H1 (cell line): ENCODE measurements around the gene NPTX1. TPM values are rescaled to one million over a fixed set of nuclear protein-coding genes. Genes with fewer than 3 reads are reported as not detected.

Source experiments
- CTCF ChIA-PET: fragments of 300-600 bp; sonication (Branson Sonifier 250); formaldehyde crosslinking; loops from one replicate; lab custom pipeline; 2021; ENCODE audit not compliant: partially characterized antibody; lab: Charles Lee
- POLR2A ChIA-PET: fragments of 300-600 bp; sonication (Branson Sonifier 250); formaldehyde crosslinking; loops from one replicate; lab custom pipeline; 2021; ENCODE audit warnings: inconsistent platforms; ENCODE audit not compliant: partially characterized antibody; lab: Charles Lee
- DNase-seq, 2 experiments: peaks; one replicate each; pipeline versions ENCODE4 v3.0.0 to v3.0.0-alpha.2; 2010 to 2022; ENCODE audit warnings: low spot score in 2 of 2, low read depth in 1 of 2, mixed read lengths in 1 of 2
- FAIRE-seq: peaks from 2 replicates; lab custom pipeline; 2011; peaks lifted over from hg19 to GRCh38; lab: Jason Lieb, UNC
- H2AFZ ChIP-seq: 2 replicates; pipeline ENCODE4 v1.8.1; 2012; ENCODE audit warnings: low read length, inconsistent platforms
- H2AK5ac ChIP-seq: 2 replicates; pipeline ENCODE4 v1.6.1; 2013; ENCODE audit warnings: low read depth, low read length
- H2BK120ac ChIP-seq: replicated peaks from 2 replicates; pipeline ENCODE3; 2013; ENCODE audit warnings: low read depth, low read length, inconsistent platforms
- H2BK12ac ChIP-seq: 2 replicates; pipeline ENCODE4 v1.6.1; 2013; ENCODE audit warnings: low read depth, low read length
- H2BK15ac ChIP-seq: 2 replicates; pipeline ENCODE4 v1.6.1; 2013; ENCODE audit warnings: low read length
- H2BK20ac ChIP-seq: 2 replicates; pipeline ENCODE4 v1.6.1; 2013; ENCODE audit warnings: low read length
- H2BK5ac ChIP-seq: 2 replicates; pipeline ENCODE4 v1.6.1; 2013; ENCODE audit warnings: low read depth, low read length
- H3K14ac ChIP-seq: 2 replicates; pipeline ENCODE4 v1.6.1; 2013; ENCODE audit warnings: inconsistent platforms; ENCODE audit not compliant: insufficient read length
- H3K18ac ChIP-seq: 2 replicates; pipeline ENCODE4 v1.6.1; 2013; ENCODE audit warnings: low read length; ENCODE audit errors: extremely low read depth
- H3K23ac ChIP-seq: 2 replicates; pipeline ENCODE4 v1.6.1; 2013; ENCODE audit warnings: inconsistent platforms; ENCODE audit not compliant: insufficient read length
- H3K23me2 ChIP-seq: 2 replicates; pipeline ENCODE4 v1.6.1; 2013; ENCODE audit warnings: low read depth, low read length
- H3K27ac ChIP-seq: 2 replicates; pipeline ENCODE4 v1.6.1; 2011; ENCODE audit warnings: low read depth, low read length, inconsistent platforms
- H3K27me3 ChIP-seq, 4 experiments: replicated peaks in 1 of 4; 1 replicate in 1 of 4; 2 replicates in 3 of 4; pipeline versions ENCODE4 v1.6.1 to v1.8.1; 2011 to 2013; ENCODE audit warnings: low read length in 3 of 4, mild to moderate bottlenecking in 3 of 4, inconsistent platforms in 2 of 4, mixed read lengths in 2 of 4, moderate library complexity in 1 of 4; ENCODE audit not compliant: control insufficient read depth in 3 of 4, insufficient read depth in 3 of 4; ENCODE audit errors: extremely low read depth in 1 of 4
- H3K36me3 ChIP-seq, 4 experiments: 2 replicates each; pipeline versions ENCODE4 v1.6.1 to v1.8.1; 2011 to 2013; ENCODE audit warnings: mild to moderate bottlenecking in 4 of 4, low read length in 3 of 4, moderate library complexity in 2 of 4, control low read depth in 1 of 4, inconsistent platforms in 1 of 4; ENCODE audit not compliant: insufficient read depth in 4 of 4, control insufficient read depth in 2 of 4
- H3K4ac ChIP-seq: replicated peaks from 2 replicates; pipeline ENCODE3; 2013; ENCODE audit warnings: low read length, low read depth, mixed read lengths, inconsistent platforms; ENCODE audit not compliant: insufficient read length
- H3K4me1 ChIP-seq, 4 experiments: replicated peaks in 1 of 4; 1 replicate in 1 of 4; 2 replicates in 3 of 4; pipeline versions ENCODE4 v1.6.1 to v1.8.1; 2011 to 2013; ENCODE audit warnings: low read length in 3 of 4, inconsistent platforms in 2 of 4, mixed read lengths in 1 of 4; ENCODE audit not compliant: insufficient read depth in 4 of 4, control insufficient read depth in 3 of 4
- H3K4me2 ChIP-seq, 2 experiments: 2 replicates each; pipeline versions ENCODE4 v1.6.1 to v1.8.1; 2011 to 2013; ENCODE audit warnings: low read depth in 2 of 2, low read length in 2 of 2, control low read depth in 1 of 2, inconsistent platforms in 1 of 2, mild to moderate bottlenecking in 1 of 2; ENCODE audit not compliant: insufficient read depth in 1 of 2
- H3K4me3 ChIP-seq, 4 experiments: fragments of 200-600, 300-600 bp in 1 of 4; sonication (generic), shearing (Covaris generic), sonication (Bioruptor Twin) in 1 of 4; 2 replicates each; pipeline versions ENCODE4 v1.5.1 to v1.8.1; 2011 to 2016; ENCODE audit warnings: low read length in 4 of 4, low read depth in 3 of 4, control low read depth in 2 of 4, inconsistent platforms in 2 of 4, mild to moderate bottlenecking in 2 of 4, mixed read lengths in 1 of 4, moderate library complexity in 1 of 4; ENCODE audit not compliant: insufficient read depth in 2 of 4; ENCODE audit errors: extremely low read depth in 1 of 4
- H3K56ac ChIP-seq: replicated peaks from 2 replicates; pipeline ENCODE3; 2013; ENCODE audit warnings: low read depth, mild to moderate bottlenecking, mixed read lengths, low read length, inconsistent platforms; ENCODE audit not compliant: insufficient read length
- H3K79me1 ChIP-seq: 2 replicates; pipeline ENCODE4 v1.6.1; 2013; ENCODE audit warnings: low read depth, low read length, control low read depth
- H3K79me2 ChIP-seq, 2 experiments: 2 replicates each; pipeline versions ENCODE4 v1.6.1 to v1.8.1; 2012 to 2013; ENCODE audit warnings: low read length in 2 of 2, mild to moderate bottlenecking in 2 of 2, inconsistent platforms in 1 of 2; ENCODE audit not compliant: insufficient read depth in 2 of 2, control insufficient read depth in 1 of 2
- H3K9ac ChIP-seq, 4 experiments: replicated peaks in 1 of 4; 1 replicate in 1 of 4; 2 replicates in 3 of 4; pipeline versions ENCODE4 v1.6.1 to v1.8.1; 2011 to 2013; ENCODE audit warnings: low read depth in 3 of 4, low read length in 3 of 4, control low read depth in 2 of 4, mild to moderate bottlenecking in 2 of 4, moderate library complexity in 2 of 4, inconsistent platforms in 1 of 4; ENCODE audit errors: extremely low read depth in 1 of 4
- H3K9me3 ChIP-seq, 2 experiments: 2 replicates each; pipeline versions ENCODE4 v1.6.1 to v1.8.1; 2012 to 2013; ENCODE audit warnings: mild to moderate bottlenecking in 2 of 2, moderate library complexity in 2 of 2, control low read depth in 1 of 2, inconsistent platforms in 1 of 2, low read depth in 1 of 2, low read length in 1 of 2, mixed read lengths in 1 of 2; ENCODE audit not compliant: insufficient read depth in 2 of 2
- H4K20me1 ChIP-seq, 2 experiments: replicated peaks in 1 of 2; 2 replicates each; pipeline versions ENCODE3 to v1.8.1; 2011 to 2013; ENCODE audit warnings: inconsistent platforms in 2 of 2, low read length in 2 of 2, mild to moderate bottlenecking in 1 of 2; ENCODE audit not compliant: insufficient read depth in 2 of 2, control insufficient read depth in 1 of 2
- H4K5ac ChIP-seq: 2 replicates; pipeline ENCODE4 v1.6.1; 2013; ENCODE audit warnings: low read length, low read depth, mixed read lengths, inconsistent platforms; ENCODE audit not compliant: insufficient read length
- H4K8ac ChIP-seq: 2 replicates; pipeline ENCODE4 v1.8.0; 2013; ENCODE audit warnings: mild to moderate bottlenecking, moderate library complexity, low read length, inconsistent platforms; ENCODE audit not compliant: insufficient read depth; ENCODE audit errors: extremely low read depth
- H4K91ac ChIP-seq: replicated peaks from 2 replicates; pipeline ENCODE3; 2013; ENCODE audit warnings: low read length, mixed read lengths, inconsistent platforms; ENCODE audit not compliant: insufficient read length
- CEBPB ChIP-seq: IDR thresholded peaks from 2 replicates; pipeline ENCODE4 v1.6.1; 2012; ENCODE audit warnings: low read depth, low read length
- EGR1 ChIP-seq: IDR thresholded peaks from 2 replicates; pipeline ENCODE4 v1.6.1; 2011; ENCODE audit warnings: low read depth, low read length, borderline replicate concordance
- NANOG ChIP-seq: IDR thresholded peaks from 2 replicates; pipeline ENCODE4 v1.6.1; 2011; ENCODE audit warnings: low read length, low read depth, mild to moderate bottlenecking, inconsistent platforms; ENCODE audit not compliant: insufficient read depth, poor library complexity, severe bottlenecking
- NRF1 ChIP-seq: IDR thresholded peaks from 2 replicates; pipeline ENCODE4 v1.6.1; 2011; ENCODE audit warnings: mild to moderate bottlenecking, low read depth, low read length, improper control_type of control experiment
- TAF7 ChIP-seq: optimal IDR thresholded peaks from 2 replicates; pipeline ENCODE3; 2011; ENCODE audit warnings: low read depth, mild to moderate bottlenecking, inconsistent platforms, low read length, moderate library complexity, borderline replicate concordance
- WGBS, 2 experiments: shearing (Covaris generic) in 1 of 2; methylation state at CpG; one replicate each; pipeline versions ENCODE4 v1.1.6 to v1.1.7; 2013 to 2015; ENCODE audit warnings: low lambda C conversion rate in 2 of 2, mixed read lengths in 2 of 2, inconsistent platforms in 1 of 2, low coverage in 1 of 2, missing lambda C conversion rate in 1 of 2; ENCODE audit not compliant: insufficient replicate concordance in 2 of 2, insufficient coverage in 1 of 2, insufficient read length in 1 of 2; ENCODE audit errors: extremely low coverage in 1 of 2, missing lambda C conversion rate in 1 of 2; 5-methylcytosine and 5-hydroxymethylcytosine counted together
- polyA plus RNA-seq, 7 experiments: library from polyadenylated mRNA; depleted of rRNA in 3 of 7; stranded (reverse) in 5 of 7; unstranded in 2 of 7; fragments of >200 nt in 5 of 7; fragments of 200-250 nt in 2 of 7; gene quantifications; 1 replicate in 5 of 7; 2 replicates in 1 of 7; 4 replicates in 1 of 7; pipeline versions ENCODE4 v1.2.1 to v1.2.3, GENCODE V29; 2011 to 2013; ENCODE audit warnings: missing spikeins in 2 of 7, mixed read lengths in 2 of 7
- total RNA-seq: library from RNA; stranded (reverse); fragmentation: NEBNext Ultra II Directional; extraction: Animal tissue kit (Norgen Biotek cat#: 25700); gene quantifications from 2 replicates; pipeline ENCODE4 v1.2.1, GENCODE V29; 2021

Gene NPTX1
- total and polyA plus RNA-seq, 2 of the 8 experiments (the other 6 are each of a cell fraction or from before 2014, with no cell fraction given) = 12.0 to 17.9 TPM

- Histone ChIP-seq H4K8ac (no peak overlapping the region), H2AFZ (no peak overlapping the region), H3K14ac (no peak overlapping the region), H3K4ac (no peak overlapping the region), H3K4me2 (peak overlapping the region; percentile 80 to 91), H2BK20ac (no peak overlapping the region), H4K91ac (no peak overlapping the region), H3K27me3 (peaks cover 68 to 90% (median 84%) of the 10 kb centered on the region in 4 experiments), H4K20me1 (peaks cover 2 to 15% of the 10 kb centered on the region in 2 experiments), H2BK15ac (no peak overlapping the region), H3K56ac (no peak overlapping the region), H3K9me3 (no peaks in the 10 kb centered on the region), H3K18ac (no peak overlapping the region), H2BK120ac (no peak overlapping the region), H3K23ac (no peak overlapping the region), H3K79me1 (no peaks in the 10 kb centered on the region), H2BK5ac (no peak overlapping the region), H3K9ac (no peak overlapping the region), H3K27ac (no peak overlapping the region), H2AK5ac (no peak overlapping the region), H3K79me2 (no peaks in the 10 kb centered on the region), H2BK12ac (0 out of 2 replicates have a peak overlapping the region, but pooled peaks have one; percentile 27), H3K23me2 (peaks cover 15% of the 10 kb centered on the region), H3K36me3 (peaks cover 0 to 7% (median 0%) of the 10 kb centered on the region in 4 experiments; a peak in 1 of 8 replicates), H4K5ac (no peak overlapping the region), H3K4me1 (peaks cover 0 to 34% (median 11%) of the 10 kb centered on the region in 4 experiments; a peak in 5 of 7 replicates), H3K4me3 (peak overlapping the region in 2 of 4 experiments; percentile 16 to 60; a peak in 4 of 8 replicates)
- no peak for TF ChIP-seq TAF7
- TF ChIP-seq EGR1 = no peak
- no peak for TF ChIP-seq NANOG
- no peak for TF ChIP-seq NRF1
- TF ChIP-seq CEBPB = peak; percentile 46; the same call in 1 of the 2 replicates
- ChIA-PET CTCF (interaction anchor here (0.9 to 1.3 kb wide), 4 partner anchors 9 to 18 kb away, joined by 3 to 5 read pairs (median 3); no protein-coding TSS in a partner anchor), POLR2A (interaction anchor here (0.7 to 1.5 kb wide), 4 partner anchors 11 to 36 kb away, joined by 3 to 6 read pairs (median 4); no protein-coding TSS in a partner anchor)
- DNase-seq = no peak
- 55% methylated on average over 9 of the region's 9 CpGs; no CpG with 5 or more reads in 1 of the 2 experiments for WGBS, 2 experiments
- no peak for FAIRE-seq
Measured at GRCh38 chr17:80479246-80479566, 2.8 kb upstream of the NPTX1 start.
